ENCODE data around the gene BACE1-AS. TPM values are rescaled to one million over a fixed set of nuclear protein-coding genes. Genes with fewer than 3 reads are reported as not detected.

The BACE1-AS gene
- total and polyA plus RNA-seq, 7 donors, result 5.7 to 18.1 (median 10.8) TPM

DNA sequence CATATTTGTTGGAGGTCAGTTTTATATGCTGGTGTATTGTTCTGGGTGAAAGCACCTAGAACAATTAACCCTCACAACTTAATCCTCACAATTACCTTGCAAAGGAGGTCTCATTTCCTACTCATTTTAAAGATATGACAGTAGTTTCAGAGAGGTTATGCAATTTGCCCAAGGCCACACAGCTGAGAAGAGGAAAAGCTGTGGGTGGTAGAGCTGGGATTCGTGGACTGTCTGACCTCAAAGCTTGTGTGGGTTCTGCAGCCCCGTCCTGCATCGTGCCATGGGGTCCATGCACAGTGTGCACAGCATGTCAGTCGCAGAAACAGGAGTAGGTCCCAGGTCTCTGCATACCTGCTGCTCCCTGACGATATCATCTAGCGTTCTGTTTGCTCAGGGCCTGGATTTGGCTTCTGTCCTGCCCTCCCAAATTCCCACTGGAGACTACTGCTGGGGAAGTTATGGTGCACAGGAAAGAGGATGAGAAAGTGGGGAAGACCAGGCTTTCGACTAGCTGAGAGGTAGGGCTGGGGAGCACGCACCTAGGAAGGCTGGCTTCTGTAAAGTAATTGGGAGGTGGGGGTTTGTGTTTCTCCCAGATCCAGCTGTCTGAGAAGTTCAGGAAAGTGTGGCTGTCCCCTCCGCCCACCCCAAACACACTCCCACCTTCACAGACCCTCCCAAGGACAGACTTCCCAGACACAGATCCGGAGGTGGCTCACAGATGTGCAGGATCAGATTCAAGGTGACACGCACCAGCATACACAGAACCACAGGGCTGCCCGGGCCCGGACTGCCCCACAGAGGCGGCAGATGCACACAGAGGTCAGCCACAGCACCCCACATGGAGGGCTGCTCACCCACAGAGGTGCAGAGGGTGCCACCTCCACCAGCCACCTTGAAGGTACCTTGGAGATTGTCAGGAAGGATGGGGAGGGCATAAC lies 23.0 kb downstream of the BACE1-AS start:
- no peak overlapping the region for H3K27ac ChIP-seq
- H3K9me3 ChIP-seq, result no peaks in the 10 kb centered on the region
- peaks cover 0 to 2% of the 10 kb centered on the region in 2 donors for H3K36me3 ChIP-seq (ENCODE audit: insufficient read depth in 1 of 2, low read depth in 1 of 2)
- TF ChIP-seq, protein P1, sequence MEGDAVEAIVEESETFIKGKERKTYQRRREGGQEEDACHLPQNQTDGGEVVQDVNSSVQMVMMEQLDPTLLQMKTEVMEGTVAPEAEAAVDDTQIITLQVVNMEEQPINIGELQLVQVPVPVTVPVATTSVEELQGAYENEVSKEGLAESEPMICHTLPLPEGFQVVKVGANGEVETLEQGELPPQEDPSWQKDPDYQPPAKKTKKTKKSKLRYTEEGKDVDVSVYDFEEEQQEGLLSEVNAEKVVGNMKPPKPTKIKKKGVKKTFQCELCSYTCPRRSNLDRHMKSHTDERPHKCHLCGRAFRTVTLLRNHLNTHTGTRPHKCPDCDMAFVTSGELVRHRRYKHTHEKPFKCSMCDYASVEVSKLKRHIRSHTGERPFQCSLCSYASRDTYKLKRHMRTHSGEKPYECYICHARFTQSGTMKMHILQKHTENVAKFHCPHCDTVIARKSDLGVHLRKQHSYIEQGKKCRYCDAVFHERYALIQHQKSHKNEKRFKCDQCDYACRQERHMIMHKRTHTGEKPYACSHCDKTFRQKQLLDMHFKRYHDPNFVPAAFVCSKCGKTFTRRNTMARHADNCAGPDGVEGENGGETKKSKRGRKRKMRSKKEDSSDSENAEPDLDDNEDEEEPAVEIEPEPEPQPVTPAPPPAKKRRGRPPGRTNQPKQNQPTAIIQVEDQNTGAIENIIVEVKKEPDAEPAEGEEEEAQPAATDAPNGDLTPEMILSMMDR (IDR thresholded peaks at IDR 0.05), result no peak
- DNase-seq (no peak), ATAC-seq (no peak)
- intact Hi-C loops (cut with DNase I), result no loop called here
- 76 to 82% (median 78%) methylated on average over 14 of the region's 14 CpGs for WGBS, 3 donors
- no peaks in the 10 kb centered on the region for H3K27me3 ChIP-seq (ENCODE audit: insufficient read depth in 3 of 3, low read length in 2 of 3)
- H3K4me1 ChIP-seq, result peaks cover 20% of the 10 kb centered on the region
- peak overlapping the region; percentile 95 for H3K4me3 ChIP-seq

DNA sequence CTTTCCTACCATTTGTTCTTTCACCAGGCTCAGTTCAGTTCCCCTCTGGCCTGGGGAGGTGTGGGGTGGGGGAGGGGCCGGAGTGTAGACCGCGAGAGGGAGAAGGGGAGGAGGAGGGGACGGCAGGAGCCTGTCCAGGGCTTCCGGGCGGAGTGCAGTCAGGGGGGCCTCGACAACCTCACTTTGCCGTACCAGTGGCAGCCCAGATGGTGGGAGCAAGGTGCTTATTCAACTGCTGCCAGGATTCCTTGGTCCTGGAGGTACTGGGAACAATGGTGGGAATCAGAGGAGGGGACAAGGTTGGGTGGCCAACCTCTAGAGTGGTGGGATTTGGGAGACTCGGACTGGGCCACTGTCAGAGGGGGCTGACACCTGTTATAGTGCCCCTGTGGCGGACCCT lies 23.7 kb downstream of the BACE1-AS start:
- intact Hi-C loops (cut with DNase I), result no loop called here
- 25% methylated on average over 9 to 10 of the region's 10 CpGs for WGBS, 3 donors
- H3K4me1 ChIP-seq, result peaks cover 20% of the 10 kb centered on the region
- no peak overlapping the region for H3K27ac ChIP-seq
- ATAC-seq (no peak), DNase-seq (no peak)
- TF ChIP-seq, protein P1 (IDR thresholded peaks at IDR 0.05), result no peak
- H3K9me3 ChIP-seq, result no peaks in the 10 kb centered on the region
- H3K4me3 ChIP-seq, result peak overlapping the region; percentile 95
- H3K27me3 ChIP-seq (ENCODE audit: insufficient read depth in 3 of 3, low read length in 2 of 3), result no peaks in the 10 kb centered on the region
- peaks cover 0 to 2% of the 10 kb centered on the region in 2 donors for H3K36me3 ChIP-seq (ENCODE audit: insufficient read depth in 1 of 2, low read depth in 1 of 2)

DNA sequence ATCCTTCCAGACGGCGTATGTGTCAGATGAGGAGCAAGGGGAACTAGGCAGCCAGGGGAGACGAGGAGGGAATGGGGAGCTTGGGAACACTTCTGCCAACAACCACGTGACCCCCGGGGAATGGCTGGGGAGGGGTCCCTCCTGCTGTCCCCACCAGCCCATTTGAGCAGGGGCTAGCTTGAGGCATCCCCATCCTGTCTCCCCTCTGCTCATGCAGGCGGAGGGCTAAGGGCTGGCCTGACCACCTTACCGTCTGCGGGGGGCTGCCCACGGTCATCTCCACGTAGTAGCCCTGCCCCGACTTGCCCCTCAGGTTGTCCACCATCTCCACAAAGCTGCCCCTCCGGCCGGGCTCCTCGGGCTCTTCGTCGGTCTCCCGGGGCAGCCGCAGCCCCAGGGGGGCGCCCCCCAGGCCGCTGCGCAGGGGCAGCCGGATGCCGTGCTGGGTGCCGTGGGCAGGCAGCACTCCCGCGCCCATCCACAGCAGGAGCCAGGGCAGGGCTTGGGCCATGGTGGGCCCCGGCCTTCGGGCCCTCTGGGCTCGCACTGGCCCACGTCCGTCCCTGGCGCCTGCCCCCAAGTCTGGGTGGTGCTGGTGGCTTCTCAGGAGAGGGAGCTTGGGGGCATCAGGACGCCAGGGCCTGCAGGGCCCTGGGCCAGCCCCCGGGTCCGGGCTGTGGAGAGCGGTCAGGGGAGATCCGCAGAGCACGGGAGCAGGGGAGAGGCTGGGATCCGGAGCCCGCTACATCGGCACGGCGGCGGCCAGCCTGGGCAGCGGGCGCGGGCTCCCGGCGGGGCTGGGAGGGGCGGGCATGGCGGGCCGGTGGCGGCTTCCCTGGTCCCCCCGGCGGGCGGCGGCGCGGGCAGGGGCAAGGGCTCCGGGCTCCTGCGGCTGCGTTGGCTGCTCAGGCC lies 24.4 kb downstream of the BACE1-AS start:
- intact Hi-C loops (cut with DNase I), result no loop called here

DNA sequence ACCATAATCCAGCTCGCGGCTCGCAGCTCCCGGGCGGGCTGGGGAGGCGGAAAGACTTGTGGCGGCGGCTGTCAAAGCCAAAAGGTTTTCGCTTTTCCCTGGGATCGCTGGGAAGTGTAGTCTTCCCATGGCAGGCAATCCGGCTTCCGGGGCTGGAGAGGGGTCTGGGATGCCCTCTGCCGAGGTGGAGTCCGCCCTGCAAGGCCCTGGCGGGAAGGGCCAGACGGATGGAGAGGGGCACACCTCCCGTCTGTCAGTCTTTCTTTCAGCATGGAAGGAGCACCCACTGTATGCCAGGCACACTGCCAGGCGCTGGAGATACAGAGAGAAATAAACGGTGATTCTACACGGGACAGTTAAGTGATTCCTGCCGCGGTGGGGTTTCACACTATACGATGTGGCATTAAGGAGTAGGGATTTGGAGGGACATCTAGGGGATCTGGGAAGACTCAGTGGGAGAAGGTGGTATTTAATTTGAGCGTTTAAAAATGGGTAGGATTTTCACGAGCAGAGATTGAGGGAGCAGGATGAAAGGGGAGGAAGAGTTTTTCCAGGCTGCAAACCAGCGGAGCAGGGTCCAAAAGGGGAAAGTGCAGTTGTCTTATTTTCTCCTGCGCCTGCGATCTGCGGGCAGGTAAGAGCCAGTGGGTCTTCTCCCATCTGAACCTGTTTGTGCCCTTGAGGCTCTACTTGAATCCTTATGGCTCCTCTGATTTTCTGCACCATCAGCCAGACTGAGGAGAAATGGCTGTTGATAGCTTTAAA lies 25.2 kb downstream of the BACE1-AS start, which contains the start of gene BACE1:
BACE1 (minus strand) TSS at position 60 of the 765 bp plus-strand sequence. CDS start 461 bp downstream, outside the sequence.
- TF ChIP-seq, protein P1 (IDR thresholded peaks at IDR 0.05), result peak; percentile 31
- peak within 1 kb of the TSS; percentile 95 for H3K4me3 ChIP-seq
- intact Hi-C loops (cut with DNase I), result no loop called here
- no peaks in the 10 kb centered on the region for H3K27me3 ChIP-seq (ENCODE audit: insufficient read depth in 3 of 3, low read length in 2 of 3)
- WGBS, 3 donors, result 8 to 13% (median 9%) methylated on average over 22 to 29 of the region's 29 CpGs
- H3K27ac ChIP-seq, result peak within 1 kb of the TSS; percentile 61
- peaks cover 20% of the 10 kb centered on the region for H3K4me1 ChIP-seq
- no peaks in the 10 kb centered on the region for H3K36me3 ChIP-seq (ENCODE audit: insufficient read depth in 1 of 2, low read depth in 1 of 2)
- ATAC-seq (peak; percentile 87 to 97 (median 94)), DNase-seq (peak; percentile 83 to 91)
- no peaks in the 10 kb centered on the region for H3K9me3 ChIP-seq

More for the DNA sequence above, 24.4 kb downstream of the BACE1-AS start:
- ATAC-seq (peak; percentile 30 to 49 (median 46)), DNase-seq (peak; percentile 21 to 58)
- Histone ChIP-seq H3K4me1 (peaks cover 20% of the 10 kb centered on the region), H3K27me3 (ENCODE audit: insufficient read depth in 3 of 3, low read length in 2 of 3) (no peaks in the 10 kb centered on the region), H3K36me3 (ENCODE audit: insufficient read depth in 1 of 2, low read depth in 1 of 2) (peaks cover 0 to 2% of the 10 kb centered on the region in 2 donors), H3K27ac (peak overlapping the region; percentile 61), H3K9me3 (no peaks in the 10 kb centered on the region), H3K4me3 (peak overlapping the region; percentile 95)
- TF ChIP-seq, protein P1 (IDR thresholded peaks at IDR 0.05), result no peak
- WGBS, 3 donors, result 2 to 3% (median 2%) methylated on average over 29 to 62 of the region's 62 CpGs

All from psoas muscle (tissue), 8 donors.